ENCODE results near the gene LMCD1. TPM values are rescaled to one million over a fixed set of nuclear protein-coding genes. Genes with fewer than 3 reads are reported as not detected.

The LMCD1 gene
- total and polyA plus RNA-seq, 2 of the 8 experiments (the other 6 are each of a cell fraction or from before 2014, with no cell fraction given) = 12.3 to 26.5 TPM

DNA sequence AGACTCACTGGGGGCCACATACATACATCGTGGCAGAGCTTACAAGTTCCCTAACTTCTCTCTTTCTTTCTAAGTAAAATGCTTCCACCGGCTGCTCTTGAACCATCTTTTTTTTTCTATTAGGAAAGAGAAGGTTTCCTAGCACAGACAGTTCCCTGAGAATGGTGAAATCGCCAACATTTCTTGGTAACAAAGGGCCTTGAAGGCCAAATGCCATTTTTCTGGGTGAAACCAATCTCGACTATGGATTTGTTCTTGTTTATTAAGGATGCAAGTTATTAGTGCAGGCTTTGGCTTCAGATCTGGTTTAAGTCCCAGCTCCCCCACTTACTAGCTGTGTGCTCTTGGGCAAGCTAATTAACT, 3.0 kb downstream of the LMCD1 start:
- ChIA-PET POLR2A (ENCODE audit: partially characterized antibody) (interaction anchor here (0.6 to 1.0 kb wide), 2 partner anchors 9 to 92 kb away, joined by 3 read pairs; no protein-coding TSS in a partner anchor), CTCF (ENCODE audit: partially characterized antibody) (interaction anchor here (0.6 to 2.5 kb wide), 8 partner anchors 12 to 117 kb away, joined by 3 to 9 read pairs (median 3); no protein-coding TSS in a partner anchor)
- H3K14ac ChIP-seq (ENCODE audit: insufficient read length) = no peak overlapping the region
- H3K4me1 ChIP-seq (replicated peaks in 1 of 4; ENCODE audit: control insufficient read depth in 3 of 4, insufficient read depth in 4 of 4, low read length in 3 of 4) = peaks cover 0 to 17% (median 8%) of the 10 kb centered on the region in 4 experiments; a peak in 6 of 7 replicates
- no peak overlapping the region for H4K91ac ChIP-seq (replicated peaks; ENCODE audit: insufficient read length, low read length)
- no peak overlapping the region for H3K9ac ChIP-seq (replicated peaks in 1 of 4; ENCODE audit: extremely low read depth in 1 of 4, low read depth in 3 of 4, low read length in 3 of 4)
- peaks cover 0 to 4% (median 0%) of the 10 kb centered on the region in 4 experiments; a peak in 1 of 8 replicates for H3K36me3 ChIP-seq (ENCODE audit: control insufficient read depth in 2 of 4, insufficient read depth in 4 of 4, low read length in 3 of 4)
- H4K8ac ChIP-seq (ENCODE audit: extremely low read depth, insufficient read depth, low read length) = no peak overlapping the region
- H3K79me1 ChIP-seq (ENCODE audit: low read depth, low read length) = no peaks in the 10 kb centered on the region
- no peaks in the 10 kb centered on the region for H3K27me3 ChIP-seq (replicated peaks in 1 of 4; ENCODE audit: control insufficient read depth in 3 of 4, extremely low read depth in 1 of 4, insufficient read depth in 3 of 4, low read length in 3 of 4)
- no peak overlapping the region for H2BK120ac ChIP-seq (replicated peaks; ENCODE audit: low read depth, low read length)
- H2AK5ac ChIP-seq (ENCODE audit: low read depth, low read length) = no peak overlapping the region
- H2BK5ac ChIP-seq (ENCODE audit: low read depth, low read length) = no peak overlapping the region
- 77% methylated on average over 4 of the region's 4 CpGs; no CpG with 5 or more reads in 1 of the 2 experiments for WGBS, 2 experiments (ENCODE audit: extremely low coverage in 1 of 2, insufficient coverage in 1 of 2, insufficient read length in 1 of 2, insufficient replicate concordance in 2 of 2, low coverage in 1 of 2, low lambda C conversion rate in 2 of 2, missing lambda C conversion rate in 1 of 2)
- H2AFZ ChIP-seq (ENCODE audit: low read length) = no peak overlapping the region
- no peak overlapping the region for H2BK20ac ChIP-seq (ENCODE audit: low read length)
- no peaks in the 10 kb centered on the region for H3K9me3 ChIP-seq (ENCODE audit: insufficient read depth in 2 of 2, low read depth in 1 of 2, low read length in 1 of 2)
- H3K56ac ChIP-seq (replicated peaks; ENCODE audit: insufficient read length, low read depth, low read length) = no peak overlapping the region
- H3K79me2 ChIP-seq (ENCODE audit: control insufficient read depth in 1 of 2, insufficient read depth in 2 of 2, low read length in 2 of 2) = peaks cover 0 to 4% of the 10 kb centered on the region in 2 experiments; a peak in 2 of 4 replicates
- no peak for FAIRE-seq
- no peak overlapping the region for H3K4ac ChIP-seq (replicated peaks; ENCODE audit: insufficient read length, low read depth, low read length)
- H3K4me2 ChIP-seq (ENCODE audit: insufficient read depth in 1 of 2, low read depth in 2 of 2, low read length in 2 of 2) = no peak overlapping the region; a peak in 1 of 4 replicates
- H3K4me3 ChIP-seq (ENCODE audit: extremely low read depth in 1 of 4, insufficient read depth in 2 of 4, low read depth in 3 of 4, low read length in 4 of 4) = no peak overlapping the region
- no peak overlapping the region for H2BK12ac ChIP-seq (ENCODE audit: low read depth, low read length)
- H3K23ac ChIP-seq (ENCODE audit: insufficient read length) = no peak overlapping the region
- H3K18ac ChIP-seq (ENCODE audit: extremely low read depth, low read length) = no peak overlapping the region
- no peak overlapping the region for H3K27ac ChIP-seq (ENCODE audit: low read depth, low read length)
- H4K20me1 ChIP-seq (replicated peaks in 1 of 2; ENCODE audit: control insufficient read depth in 1 of 2, insufficient read depth in 2 of 2, low read length in 2 of 2) = no peaks in the 10 kb centered on the region
- H2BK15ac ChIP-seq (ENCODE audit: low read length) = no peak overlapping the region
- H3K23me2 ChIP-seq (ENCODE audit: low read depth, low read length) = no peaks in the 10 kb centered on the region
- no peak overlapping the region for H4K5ac ChIP-seq (ENCODE audit: insufficient read length, low read depth, low read length)
- DNase-seq (ENCODE audit: low read depth in 1 of 2, low spot score in 2 of 2) = no peak
- TF ChIP-seq SAP30 (IDR thresholded peaks at IDR 0.05; ENCODE audit: insufficient read depth, insufficient replicate concordance, low read length) = no peak
- TF ChIP-seq BCL11A (IDR thresholded peaks at IDR 0.05; ENCODE audit: low read depth in 2 of 2, low read length in 2 of 2) = no peak
- TF ChIP-seq CBX5 (IDR thresholded peaks at IDR 0.05; ENCODE audit: low read depth, low read length) = no peak
- no peak for TF ChIP-seq SP1 (IDR thresholded peaks at IDR 0.05; ENCODE audit: low read depth, low read length)
- TF ChIP-seq ZNF274 (IDR thresholded peaks at IDR 0.05; ENCODE audit: borderline replicate concordance, extremely low read depth, low read length) = no peak
- TF ChIP-seq SIN3A (conservative IDR thresholded peaks at IDR 0.05 in 1 of 2, IDR thresholded peaks at IDR 0.05 in 1 of 2; ENCODE audit: low read depth in 1 of 2, low read length in 2 of 2) = no peak
- TF ChIP-seq SP4 (IDR thresholded peaks at IDR 0.05; ENCODE audit: low read length) = no peak
- no peak for TF ChIP-seq FOSL1 (IDR thresholded peaks at IDR 0.05; ENCODE audit: insufficient read depth, low read depth, low read length)
- no peak for TF ChIP-seq POU5F1 (IDR thresholded peaks at IDR 0.05; ENCODE audit: low read depth, low read length)

Measured in H1 (cell line).